ENCODE data around the gene P2RX6.

GRCh38 chr22:21032868-21033688, 18.1 kb downstream of the P2RX6 start:
- TF ChIP-seq, protein P1, sequence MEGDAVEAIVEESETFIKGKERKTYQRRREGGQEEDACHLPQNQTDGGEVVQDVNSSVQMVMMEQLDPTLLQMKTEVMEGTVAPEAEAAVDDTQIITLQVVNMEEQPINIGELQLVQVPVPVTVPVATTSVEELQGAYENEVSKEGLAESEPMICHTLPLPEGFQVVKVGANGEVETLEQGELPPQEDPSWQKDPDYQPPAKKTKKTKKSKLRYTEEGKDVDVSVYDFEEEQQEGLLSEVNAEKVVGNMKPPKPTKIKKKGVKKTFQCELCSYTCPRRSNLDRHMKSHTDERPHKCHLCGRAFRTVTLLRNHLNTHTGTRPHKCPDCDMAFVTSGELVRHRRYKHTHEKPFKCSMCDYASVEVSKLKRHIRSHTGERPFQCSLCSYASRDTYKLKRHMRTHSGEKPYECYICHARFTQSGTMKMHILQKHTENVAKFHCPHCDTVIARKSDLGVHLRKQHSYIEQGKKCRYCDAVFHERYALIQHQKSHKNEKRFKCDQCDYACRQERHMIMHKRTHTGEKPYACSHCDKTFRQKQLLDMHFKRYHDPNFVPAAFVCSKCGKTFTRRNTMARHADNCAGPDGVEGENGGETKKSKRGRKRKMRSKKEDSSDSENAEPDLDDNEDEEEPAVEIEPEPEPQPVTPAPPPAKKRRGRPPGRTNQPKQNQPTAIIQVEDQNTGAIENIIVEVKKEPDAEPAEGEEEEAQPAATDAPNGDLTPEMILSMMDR (IDR thresholded peaks at IDR 0.05; ENCODE audit: borderline replicate concordance, extremely low read depth, low read length, poor library complexity, severe bottlenecking) = no peak
- TF ChIP-seq EZH2 (IDR thresholded peaks at IDR 0.05; ENCODE audit: borderline replicate concordance, low read depth, low read length, severe bottlenecking) = no peak

All from DND-41 (cell line).